Measurements from ENCODE around the gene TJP2.

Gene TJP2

GRCh38 chr9:69193685-69194032, 19.6 kb downstream of the TJP2 start:
- DNase-seq: no peak

DNA sequence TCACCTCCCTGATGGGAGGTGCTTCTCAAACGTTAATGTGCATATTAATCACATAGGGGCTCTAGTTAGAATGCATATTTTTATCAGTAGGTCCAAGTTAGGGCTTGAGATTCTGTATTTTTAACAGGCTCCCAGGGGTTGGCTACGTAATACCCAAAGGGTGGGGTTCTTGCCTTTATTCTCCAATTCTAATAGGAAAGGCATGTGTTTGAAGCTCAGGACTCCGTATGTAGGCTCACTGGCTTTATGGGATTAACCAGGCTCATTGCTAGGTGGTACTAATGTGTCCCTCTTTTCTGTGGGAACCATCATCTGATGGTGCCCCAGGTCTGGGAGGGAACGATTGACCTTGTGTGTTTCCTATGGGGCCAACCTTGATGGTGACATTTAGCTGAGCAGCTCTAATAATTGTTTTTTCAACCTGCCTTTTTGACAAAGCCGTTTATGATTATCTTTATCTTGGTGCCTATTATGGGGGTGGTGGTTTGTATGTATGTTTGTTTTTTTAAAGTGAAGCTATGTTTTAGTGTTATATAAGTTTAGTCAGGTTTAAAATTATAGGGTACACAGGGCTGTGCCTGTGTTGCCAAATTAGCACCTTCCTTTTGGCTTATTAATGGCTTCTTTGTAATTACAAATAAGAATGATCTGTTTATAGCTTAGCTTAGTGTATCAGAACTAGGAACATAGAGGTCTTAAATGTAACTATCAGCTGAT, 20.8 kb downstream of the TJP2 start:
- DNase-seq: no peak

DNA sequence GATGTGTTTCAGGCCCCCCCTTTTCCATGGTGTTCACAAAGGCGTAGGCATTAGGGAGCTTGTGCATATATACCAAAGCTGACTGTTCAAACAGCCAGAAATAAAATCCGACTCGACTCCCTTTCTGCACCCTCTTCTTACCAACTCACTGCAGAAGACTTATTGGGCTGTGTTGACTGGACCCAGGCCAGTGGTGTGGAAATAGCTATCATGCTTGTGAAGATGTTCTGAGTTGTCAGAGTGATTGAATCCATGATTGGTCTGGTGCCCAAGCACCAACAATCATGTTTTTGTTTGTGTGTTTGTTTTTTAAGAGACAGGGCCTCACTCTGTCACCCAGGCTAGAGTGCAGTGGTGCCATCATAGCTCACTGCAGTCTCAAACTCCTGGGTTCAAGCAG, 21.6 kb downstream of the TJP2 start:
- DNase-seq: no peak

DNA sequence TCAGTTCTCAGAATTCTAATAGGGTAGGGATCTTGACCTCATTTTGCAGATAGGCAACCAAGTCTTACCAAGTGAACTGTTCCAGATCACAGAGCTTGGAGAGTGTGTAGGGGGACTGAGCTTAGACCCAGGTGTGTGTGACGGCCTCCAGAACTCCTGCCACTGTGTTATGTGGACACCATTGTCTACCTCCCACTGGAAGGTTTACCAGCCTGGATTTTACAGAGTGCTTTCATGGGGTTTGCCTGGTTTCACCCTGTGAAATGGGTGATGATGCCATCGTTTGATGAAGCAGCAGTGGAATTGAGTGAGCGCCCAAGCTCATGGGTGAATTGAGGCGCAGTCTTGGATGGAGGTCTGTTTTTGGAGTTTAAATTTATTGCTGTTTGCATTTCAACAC, 23.6 kb downstream of the TJP2 start:
- DNase-seq: no peak

DNA sequence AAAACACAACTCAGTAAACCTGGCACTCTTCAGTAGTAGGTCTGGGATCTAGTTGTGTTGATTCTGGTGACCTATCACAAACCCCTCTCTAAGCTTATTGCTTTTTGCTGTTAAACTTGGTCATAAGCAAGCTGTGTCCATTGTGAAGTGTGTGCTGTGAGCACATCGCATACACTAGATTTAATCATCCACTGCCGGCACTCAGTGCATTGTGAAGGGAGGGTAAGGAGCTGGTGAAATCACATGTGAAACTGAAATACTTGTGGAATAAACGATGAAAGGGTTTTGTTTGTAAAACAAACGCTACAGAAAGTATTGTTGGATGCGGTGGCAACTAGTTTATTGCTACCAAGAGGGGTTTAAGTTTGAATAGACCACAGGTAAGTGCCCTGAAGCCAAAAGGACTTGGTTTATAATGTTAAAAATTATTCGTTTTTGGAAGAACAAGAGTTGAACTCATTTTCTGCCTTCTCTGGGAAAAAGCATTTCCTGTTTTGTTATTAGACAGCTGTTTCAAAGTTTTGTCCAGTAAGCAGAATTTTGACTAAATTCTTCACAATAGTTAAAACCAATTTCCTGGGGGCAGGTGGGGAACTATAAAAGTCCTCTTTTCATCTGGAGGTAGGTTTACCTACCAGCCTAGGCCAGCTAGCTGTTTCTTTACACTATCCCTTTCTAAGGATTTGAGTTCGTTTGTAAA, 24.6 kb downstream of the TJP2 start:
- DNase-seq: no peak

- DNase-seq: no peak
Observed at GRCh38 chr9:69199769-69200470, 25.8 kb downstream of the TJP2 start.

DNA sequence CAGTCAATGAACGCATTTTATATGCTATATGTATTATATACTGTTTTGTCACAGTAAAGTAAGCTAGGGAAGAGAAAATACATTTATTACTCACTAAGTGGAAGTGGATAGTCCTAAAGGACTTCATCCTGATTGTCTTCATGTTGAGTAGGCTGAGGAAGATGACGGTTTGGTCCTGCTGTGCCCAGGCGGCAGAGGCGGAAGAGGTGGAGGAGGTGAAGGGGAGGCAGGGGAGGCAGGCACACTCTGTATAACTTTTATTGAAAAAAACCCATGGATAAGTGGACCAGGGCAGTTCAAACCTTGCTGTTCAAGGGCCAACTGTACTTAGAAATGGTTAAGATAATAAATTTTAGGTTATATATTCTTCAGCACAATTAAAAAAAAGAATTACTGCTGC, 28.5 kb downstream of the TJP2 start:
- no peak for DNase-seq

DNA sequence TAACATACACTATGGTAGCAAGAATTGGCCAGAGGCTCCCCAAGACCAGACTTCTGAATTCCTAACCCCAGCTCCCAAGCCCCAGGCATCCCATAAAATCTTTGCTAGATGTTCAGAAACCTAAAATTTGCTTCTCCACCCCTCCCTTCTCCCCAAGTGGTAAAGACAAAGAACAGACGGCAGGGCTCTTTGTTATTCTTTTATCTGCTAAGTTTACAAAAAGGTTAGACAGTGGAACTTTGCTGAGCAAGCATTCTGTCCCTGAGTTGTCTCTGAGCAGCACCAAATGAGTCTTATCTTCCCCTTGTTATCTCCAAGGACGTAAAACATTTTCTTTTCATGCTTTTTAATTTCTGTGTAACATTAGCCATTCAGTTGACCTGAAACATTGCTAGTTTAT, 30.2 kb downstream of the TJP2 start:
- no peak for DNase-seq

GRCh38 chr9:69204849-69205248, 30.8 kb downstream of the TJP2 start:
- DNase-seq: no peak

DNA sequence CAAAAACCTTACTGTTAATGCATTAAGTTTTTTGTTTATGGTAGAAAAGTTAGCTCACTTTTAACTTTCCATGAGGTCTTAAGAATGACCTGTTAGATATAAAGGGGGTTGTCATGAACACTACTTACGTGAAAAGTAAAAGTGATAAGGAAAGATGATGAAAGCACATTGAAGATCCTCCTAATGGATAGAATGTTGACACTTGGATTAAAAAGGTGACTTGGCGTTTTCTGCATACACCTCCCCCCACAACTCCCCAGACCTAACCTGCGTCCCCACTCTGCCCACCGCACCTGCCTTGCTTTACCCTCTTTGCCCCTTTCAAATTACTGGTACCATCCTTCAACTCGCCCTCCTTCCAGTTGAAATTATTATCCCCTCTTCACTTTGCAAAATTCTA, 32.0 kb downstream of the TJP2 start:
- no peak for DNase-seq

GRCh38 chr9:69207503-69207902, 33.4 kb downstream of the TJP2 start:
- no peak for DNase-seq

- no peak for DNase-seq
Observed at GRCh38 chr9:69211424-69212036, 37.5 kb downstream of the TJP2 start.

DNA sequence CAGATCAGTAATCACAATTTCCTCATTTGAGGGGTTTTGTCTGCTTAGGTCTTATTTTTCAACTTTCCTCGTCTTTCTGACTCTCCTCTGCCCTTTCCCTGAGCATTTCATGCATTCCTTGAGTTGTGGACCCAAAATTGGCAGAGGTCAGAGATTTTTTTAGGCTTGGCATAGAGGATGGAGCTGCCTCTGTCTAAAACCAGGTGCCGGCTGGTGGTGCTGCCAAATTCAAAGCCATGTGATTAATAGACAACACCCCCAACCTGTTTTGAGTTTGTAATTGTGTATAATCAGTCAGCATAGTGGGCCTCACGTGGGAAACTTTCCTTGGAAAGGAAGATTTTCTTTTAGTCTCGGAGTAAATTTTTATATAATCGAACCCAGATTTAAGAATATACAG, 39.6 kb downstream of the TJP2 start:
- no peak for DNase-seq

GRCh38 chr9:69214939-69215338, 40.9 kb downstream of the TJP2 start:
- DNase-seq: no peak

DNA sequence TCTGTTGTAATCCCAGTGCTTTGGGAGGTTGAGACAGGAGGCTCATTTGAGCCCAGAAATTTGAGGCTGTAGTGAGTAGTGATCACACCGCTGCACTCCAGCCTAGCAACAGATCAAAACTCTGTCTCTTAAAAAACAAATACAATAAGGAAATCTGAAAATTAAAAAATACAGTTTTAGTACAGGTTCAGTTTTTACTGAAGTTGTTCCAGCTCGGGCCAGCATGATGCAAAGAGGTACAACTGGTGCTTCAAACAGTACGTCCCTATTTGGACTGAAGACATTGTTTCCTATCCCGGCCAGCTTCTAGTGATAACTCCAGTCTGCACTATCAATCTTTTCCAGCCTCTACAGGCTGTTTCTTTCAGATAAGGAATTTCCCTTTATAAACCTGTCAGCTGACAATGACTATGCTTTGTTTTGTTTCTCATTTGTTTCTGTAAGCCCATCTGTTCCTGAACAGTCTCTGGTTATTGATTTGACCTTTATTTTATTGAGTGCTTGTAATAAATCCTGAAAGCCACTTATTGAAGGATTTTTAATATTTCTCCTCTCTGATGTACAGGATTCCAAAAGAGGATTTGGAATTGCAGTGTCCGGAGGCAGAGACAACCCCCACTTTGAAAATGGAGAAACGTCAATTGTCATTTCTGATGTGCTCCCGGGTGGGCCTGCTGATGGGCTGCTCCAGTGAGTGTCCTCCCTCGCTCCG, 41.9 kb downstream of the TJP2 start:
- DNase-seq: no peak

- DNase-seq: no peak
Observed at GRCh38 chr9:69218166-69218565, 44.1 kb downstream of the TJP2 start.

DNA sequence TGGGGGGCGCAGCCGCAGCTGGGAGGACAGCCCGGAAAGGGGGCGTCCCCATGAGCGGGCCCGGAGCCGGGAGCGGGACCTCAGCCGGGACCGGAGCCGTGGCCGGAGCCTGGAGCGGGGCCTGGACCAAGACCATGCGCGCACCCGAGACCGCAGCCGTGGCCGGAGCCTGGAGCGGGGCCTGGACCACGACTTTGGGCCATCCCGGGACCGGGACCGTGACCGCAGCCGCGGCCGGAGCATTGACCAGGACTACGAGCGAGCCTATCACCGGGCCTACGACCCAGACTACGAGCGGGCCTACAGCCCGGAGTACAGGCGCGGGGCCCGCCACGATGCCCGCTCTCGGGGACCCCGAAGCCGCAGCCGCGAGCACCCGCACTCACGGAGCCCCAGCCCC, 47.0 kb downstream of the TJP2 start:
- DNase-seq: no peak

GRCh38 chr9:69222970-69223369, 48.9 kb downstream of the TJP2 start:
- DNase-seq: no peak

- peak; percentile 16 to 76 for DNase-seq
Observed at GRCh38 chr9:69223605-69224004, 49.5 kb downstream of the TJP2 start.

DNA sequence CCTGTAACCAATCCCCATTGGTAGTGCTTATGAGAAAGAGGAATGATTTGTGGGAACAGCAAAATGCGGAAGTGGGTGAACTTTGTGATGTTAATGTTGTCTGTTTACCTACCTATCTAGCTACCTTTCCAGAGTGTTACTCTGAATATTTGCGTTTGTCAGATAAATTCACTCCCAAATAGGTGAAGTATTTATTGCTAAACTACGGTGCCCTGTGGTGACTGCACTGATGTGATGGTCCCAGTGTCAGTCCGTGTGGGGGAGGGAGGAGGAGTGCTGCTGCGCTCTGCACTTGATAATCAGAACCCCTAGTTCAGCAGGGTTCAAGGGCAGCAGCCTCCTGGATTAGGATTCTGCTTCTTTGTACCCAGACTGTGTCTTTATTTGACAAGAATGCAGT, 55.3 kb downstream of the TJP2 start:
- DNase-seq: no peak

GRCh38 chr9:69232135-69232534, 58.1 kb downstream of the TJP2 start:
- DNase-seq: no peak

GRCh38 chr9:69234683-69235082, 60.6 kb downstream of the TJP2 start:
- no peak for DNase-seq

DNA sequence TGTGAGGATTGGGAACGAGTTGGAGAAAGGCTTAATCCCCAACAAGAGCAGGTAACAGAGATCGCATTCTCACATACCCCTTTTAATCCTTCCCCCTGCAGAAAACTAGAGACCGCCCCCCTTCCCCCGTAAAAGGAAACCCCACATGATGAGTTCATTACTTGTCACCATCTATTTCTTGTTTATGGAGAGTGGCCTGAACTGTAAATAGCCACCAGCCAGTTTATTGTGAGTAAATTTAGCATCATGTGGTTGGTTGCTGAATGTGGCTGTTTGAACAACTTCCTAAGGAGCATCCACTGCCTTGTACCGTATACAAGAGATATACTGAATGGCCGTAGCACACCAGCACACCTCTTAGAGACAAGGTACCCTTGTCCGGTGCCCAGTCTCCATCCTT, 62.1 kb downstream of the TJP2 start:
- DNase-seq: no peak

Measured in SW 1271 (cell line).